Measurements from ENCODE around the gene NR0B2. TPM values are rescaled to one million over a fixed set of nuclear protein-coding genes. Genes with fewer than 3 reads are reported as not detected.
"Not testable (repeated sequence)": the region's sequence is repeated elsewhere in the genome, so short reads cannot be mapped to it uniquely, and the experiment has no call there.

The NR0B2 gene
- total RNA-seq, 1 experiment from 2014 or later, result not detected

GRCh38 chr1:26907071-26907917 lies 6.5 kb downstream of the NR0B2 start:
- no peak for DNase-seq (ENCODE audit: low read depth, low spot score)
- in situ Hi-C loops (cut with HindIII; ENCODE audit: low pct_unique_long_range_greater_than_20kb, low sequenced_read_pairs), result no loop called here

GRCh38 chr1:26900815-26901511 lies 12.8 kb downstream of the NR0B2 start:
- in situ Hi-C loops (cut with HindIII; ENCODE audit: low pct_unique_long_range_greater_than_20kb, low sequenced_read_pairs), result no loop called here
- no peak for DNase-seq (ENCODE audit: low read depth, low spot score)

- in situ Hi-C loops (cut with HindIII; ENCODE audit: low pct_unique_long_range_greater_than_20kb, low sequenced_read_pairs), result no loop called here
These were observed 13.6 kb downstream of the NR0B2 start, which contains the start of gene GPATCH3 for GRCh38 chr1:26900001-26900814. GPATCH3 (minus strand) TSS chr1:26900467; CDS start chr1:26900442, 25 bp downstream.

GRCh38 chr1:26897351-26897750 lies 16.4 kb downstream of the NR0B2 start:
- in situ Hi-C loops (cut with HindIII; ENCODE audit: low pct_unique_long_range_greater_than_20kb, low sequenced_read_pairs), result no loop called here
- DNase-seq (ENCODE audit: low read depth, low spot score), result no peak

More at GRCh38 chr1:26900001-26900814, 13.6 kb downstream of the NR0B2 start, which contains the start of gene GPATCH3:
- DNase-seq (ENCODE audit: low read depth, low spot score), result peak; percentile 93

- no peak for DNase-seq (ENCODE audit: low read depth, low spot score)
- in situ Hi-C loops (cut with HindIII; ENCODE audit: low pct_unique_long_range_greater_than_20kb, low sequenced_read_pairs), result no loop called here
These were observed 19.5 kb downstream of the NR0B2 start for GRCh38 chr1:26894263-26894662.

- in situ Hi-C loops (cut with HindIII; ENCODE audit: low pct_unique_long_range_greater_than_20kb, low sequenced_read_pairs), result no loop called here
- DNase-seq (ENCODE audit: low read depth, low spot score), result no peak
These were observed 23.3 kb downstream of the NR0B2 start for GRCh38 chr1:26890467-26890796.

GRCh38 chr1:26889551-26890466 lies 24.0 kb downstream of the NR0B2 start, which contains the start of gene GPN2:
GPN2 (minus strand) TSS chr1:26890283; CDS start chr1:26890096, 187 bp downstream.
- DNase-seq (ENCODE audit: low read depth, low spot score), result peak; percentile 74
- in situ Hi-C loops (cut with HindIII; ENCODE audit: low pct_unique_long_range_greater_than_20kb, low sequenced_read_pairs), result no loop called here

- in situ Hi-C loops (cut with HindIII; ENCODE audit: low pct_unique_long_range_greater_than_20kb, low sequenced_read_pairs), result no loop called here
These were observed 25.5 kb downstream of the NR0B2 start for GRCh38 chr1:26888231-26888630.

GRCh38 chr1:26887125-26887524 lies 26.6 kb downstream of the NR0B2 start:
- peak; percentile 61 for DNase-seq (ENCODE audit: low read depth, low spot score)

More at GRCh38 chr1:26888231-26888630, 25.5 kb downstream of the NR0B2 start:
- no peak for DNase-seq (ENCODE audit: low read depth, low spot score)

GRCh38 chr1:26882696-26883463 lies 30.9 kb downstream of the NR0B2 start:
- no peak for DNase-seq (ENCODE audit: low read depth, low spot score)
- in situ Hi-C loops (cut with HindIII; ENCODE audit: low pct_unique_long_range_greater_than_20kb, low sequenced_read_pairs), result no loop called here

More at GRCh38 chr1:26887125-26887524, 26.6 kb downstream of the NR0B2 start:
- in situ Hi-C loops (cut with HindIII; ENCODE audit: low pct_unique_long_range_greater_than_20kb, low sequenced_read_pairs), result no loop called here

GRCh38 chr1:26881611-26882010 lies 32.2 kb downstream of the NR0B2 start:
- DNase-seq (ENCODE audit: low read depth, low spot score); in situ Hi-C loops (cut with HindIII; ENCODE audit: low pct_unique_long_range_greater_than_20kb, low sequenced_read_pairs): not testable (repeated sequence)

- in situ Hi-C loops (cut with HindIII; ENCODE audit: low pct_unique_long_range_greater_than_20kb, low sequenced_read_pairs), result no loop called here
- no peak for DNase-seq (ENCODE audit: low read depth, low spot score)
These were observed 34.0 kb downstream of the NR0B2 start for GRCh38 chr1:26879793-26880192.

- in situ Hi-C loops (cut with HindIII; ENCODE audit: low pct_unique_long_range_greater_than_20kb, low sequenced_read_pairs), result no loop called here
These were observed 36.4 kb downstream of the NR0B2 start for GRCh38 chr1:26877326-26877725.

GRCh38 chr1:26874896-26875295 lies 38.9 kb downstream of the NR0B2 start:
- in situ Hi-C loops (cut with HindIII; ENCODE audit: low pct_unique_long_range_greater_than_20kb, low sequenced_read_pairs), result no loop called here
- no peak for DNase-seq (ENCODE audit: low read depth, low spot score)

More at GRCh38 chr1:26877326-26877725, 36.4 kb downstream of the NR0B2 start:
- no peak for DNase-seq (ENCODE audit: low read depth, low spot score)

- in situ Hi-C loops (cut with HindIII; ENCODE audit: low pct_unique_long_range_greater_than_20kb, low sequenced_read_pairs); DNase-seq (ENCODE audit: low read depth, low spot score): not testable (repeated sequence)
These were observed 40.7 kb downstream of the NR0B2 start for GRCh38 chr1:26873097-26873496.

Data from SK-MEL-5 (cell line).